ENCODE results near the gene ZNF385A. TPM values are rescaled to one million over a fixed set of nuclear protein-coding genes. Genes with fewer than 3 reads are reported as not detected.

Gene ZNF385A
- total and polyA plus RNA-seq, 2 experiments from 2014 or later = 10.9 to 21.7 TPM

DNA sequence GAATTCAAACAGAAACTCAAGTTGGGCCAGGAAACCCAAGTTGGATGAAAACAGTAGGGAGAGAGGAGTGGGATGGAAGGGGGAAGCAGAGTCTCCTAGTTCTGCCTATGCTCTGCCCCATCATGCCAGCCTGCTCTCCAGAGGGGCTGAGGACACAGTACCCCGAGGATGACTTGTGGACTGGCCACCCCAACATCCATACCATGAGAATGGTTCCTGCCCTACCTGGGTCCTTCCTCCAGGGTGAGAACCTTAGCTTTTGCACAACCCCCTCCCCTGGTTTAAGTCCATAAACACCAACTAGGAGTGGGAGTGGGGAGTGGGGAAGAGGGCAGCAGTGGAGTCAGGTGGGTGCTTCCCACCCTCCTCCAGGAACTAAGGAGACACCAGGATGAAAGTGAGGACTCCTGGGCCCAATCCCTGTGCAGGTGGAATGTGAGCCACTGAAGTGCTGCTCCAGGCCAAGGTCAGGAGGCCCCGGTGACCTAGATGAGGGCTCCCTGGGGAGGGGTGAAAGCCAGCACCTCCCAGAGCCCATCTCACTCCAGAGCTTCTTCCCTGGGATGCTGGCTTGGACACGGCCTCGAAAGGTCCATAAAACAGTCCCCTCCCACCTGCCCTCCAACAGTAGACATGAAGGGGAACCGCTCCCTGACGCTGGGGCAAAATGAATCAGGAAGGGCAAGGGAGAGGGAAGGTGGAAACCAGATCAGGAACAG lies 6.6 kb downstream of the ZNF385A start:
- no peaks in the 10 kb centered on the region for H3K79me2 ChIP-seq (replicated peaks; ENCODE audit: insufficient read depth)

More for the DNA sequence above, 6.6 kb downstream of the ZNF385A start:
- peaks cover 18% of the 10 kb centered on the region for H3K36me3 Mint-ChIP-seq (ENCODE audit: low read depth)
- Histone ChIP-seq H3K9me2 (ENCODE audit: insufficient read depth) (no peaks in the 10 kb centered on the region), H3K27me3 (ENCODE audit: insufficient read depth) (peaks cover 17% of the 10 kb centered on the region; the same call in 1 of the 2 replicates), H3K4me3 (peak overlapping the region; percentile 60; the same call in 1 of the 2 replicates), H3K4me1 (ENCODE audit: insufficient read depth) (peaks cover 11% of the 10 kb centered on the region), H3K27ac (ENCODE audit: low read depth) (no peak overlapping the region), H3F3A (replicated peaks; ENCODE audit: low read depth) (no peaks in the 10 kb centered on the region; the same call in 1 of the 2 replicates), H3K4me2 (peak overlapping the region; percentile 97; the same call in 1 of the 2 replicates), H2AFZ (no peak overlapping the region), H3K36me3 (ENCODE audit: insufficient read depth) (peaks cover 5% of the 10 kb centered on the region; the same call in 1 of the 2 replicates), H4K20me1 (replicated peaks; ENCODE audit: insufficient read depth) (no peaks in the 10 kb centered on the region; the same call in none of the 2 replicates)
- H3K27ac Mint-ChIP-seq = no peak overlapping the region
- TF ChIP-seq CREB1 (CRISPR knock-in tag; IDR thresholded peaks at IDR 0.05; ENCODE audit: low read depth) (no peak), ZNF114 (CRISPR knock-in tag; IDR thresholded peaks at IDR 0.05) (no peak), NANOG (IDR thresholded peaks at IDR 0.05; ENCODE audit: borderline replicate concordance) (no peak), STAT1 (IDR thresholded peaks at IDR 0.05; ENCODE audit: unreplicated experiment) (no peak), JUNB (IDR thresholded peaks at IDR 0.05; ENCODE audit: unreplicated experiment) (no peak), EZH2phosphoT487 (IDR thresholded peaks at IDR 0.05; ENCODE audit: unreplicated experiment) (no peak), EZH2 (IDR thresholded peaks at IDR 0.05; ENCODE audit: low read depth, unreplicated experiment) (no peak), ZNF331 (CRISPR knock-in tag; IDR thresholded peaks at IDR 0.05; ENCODE audit: low read depth) (no peak), POLR2AphosphoS5 (IDR thresholded peaks at IDR 0.05; ENCODE audit: low read depth) (no peak)
- TF ChIP-seq, protein P1, sequence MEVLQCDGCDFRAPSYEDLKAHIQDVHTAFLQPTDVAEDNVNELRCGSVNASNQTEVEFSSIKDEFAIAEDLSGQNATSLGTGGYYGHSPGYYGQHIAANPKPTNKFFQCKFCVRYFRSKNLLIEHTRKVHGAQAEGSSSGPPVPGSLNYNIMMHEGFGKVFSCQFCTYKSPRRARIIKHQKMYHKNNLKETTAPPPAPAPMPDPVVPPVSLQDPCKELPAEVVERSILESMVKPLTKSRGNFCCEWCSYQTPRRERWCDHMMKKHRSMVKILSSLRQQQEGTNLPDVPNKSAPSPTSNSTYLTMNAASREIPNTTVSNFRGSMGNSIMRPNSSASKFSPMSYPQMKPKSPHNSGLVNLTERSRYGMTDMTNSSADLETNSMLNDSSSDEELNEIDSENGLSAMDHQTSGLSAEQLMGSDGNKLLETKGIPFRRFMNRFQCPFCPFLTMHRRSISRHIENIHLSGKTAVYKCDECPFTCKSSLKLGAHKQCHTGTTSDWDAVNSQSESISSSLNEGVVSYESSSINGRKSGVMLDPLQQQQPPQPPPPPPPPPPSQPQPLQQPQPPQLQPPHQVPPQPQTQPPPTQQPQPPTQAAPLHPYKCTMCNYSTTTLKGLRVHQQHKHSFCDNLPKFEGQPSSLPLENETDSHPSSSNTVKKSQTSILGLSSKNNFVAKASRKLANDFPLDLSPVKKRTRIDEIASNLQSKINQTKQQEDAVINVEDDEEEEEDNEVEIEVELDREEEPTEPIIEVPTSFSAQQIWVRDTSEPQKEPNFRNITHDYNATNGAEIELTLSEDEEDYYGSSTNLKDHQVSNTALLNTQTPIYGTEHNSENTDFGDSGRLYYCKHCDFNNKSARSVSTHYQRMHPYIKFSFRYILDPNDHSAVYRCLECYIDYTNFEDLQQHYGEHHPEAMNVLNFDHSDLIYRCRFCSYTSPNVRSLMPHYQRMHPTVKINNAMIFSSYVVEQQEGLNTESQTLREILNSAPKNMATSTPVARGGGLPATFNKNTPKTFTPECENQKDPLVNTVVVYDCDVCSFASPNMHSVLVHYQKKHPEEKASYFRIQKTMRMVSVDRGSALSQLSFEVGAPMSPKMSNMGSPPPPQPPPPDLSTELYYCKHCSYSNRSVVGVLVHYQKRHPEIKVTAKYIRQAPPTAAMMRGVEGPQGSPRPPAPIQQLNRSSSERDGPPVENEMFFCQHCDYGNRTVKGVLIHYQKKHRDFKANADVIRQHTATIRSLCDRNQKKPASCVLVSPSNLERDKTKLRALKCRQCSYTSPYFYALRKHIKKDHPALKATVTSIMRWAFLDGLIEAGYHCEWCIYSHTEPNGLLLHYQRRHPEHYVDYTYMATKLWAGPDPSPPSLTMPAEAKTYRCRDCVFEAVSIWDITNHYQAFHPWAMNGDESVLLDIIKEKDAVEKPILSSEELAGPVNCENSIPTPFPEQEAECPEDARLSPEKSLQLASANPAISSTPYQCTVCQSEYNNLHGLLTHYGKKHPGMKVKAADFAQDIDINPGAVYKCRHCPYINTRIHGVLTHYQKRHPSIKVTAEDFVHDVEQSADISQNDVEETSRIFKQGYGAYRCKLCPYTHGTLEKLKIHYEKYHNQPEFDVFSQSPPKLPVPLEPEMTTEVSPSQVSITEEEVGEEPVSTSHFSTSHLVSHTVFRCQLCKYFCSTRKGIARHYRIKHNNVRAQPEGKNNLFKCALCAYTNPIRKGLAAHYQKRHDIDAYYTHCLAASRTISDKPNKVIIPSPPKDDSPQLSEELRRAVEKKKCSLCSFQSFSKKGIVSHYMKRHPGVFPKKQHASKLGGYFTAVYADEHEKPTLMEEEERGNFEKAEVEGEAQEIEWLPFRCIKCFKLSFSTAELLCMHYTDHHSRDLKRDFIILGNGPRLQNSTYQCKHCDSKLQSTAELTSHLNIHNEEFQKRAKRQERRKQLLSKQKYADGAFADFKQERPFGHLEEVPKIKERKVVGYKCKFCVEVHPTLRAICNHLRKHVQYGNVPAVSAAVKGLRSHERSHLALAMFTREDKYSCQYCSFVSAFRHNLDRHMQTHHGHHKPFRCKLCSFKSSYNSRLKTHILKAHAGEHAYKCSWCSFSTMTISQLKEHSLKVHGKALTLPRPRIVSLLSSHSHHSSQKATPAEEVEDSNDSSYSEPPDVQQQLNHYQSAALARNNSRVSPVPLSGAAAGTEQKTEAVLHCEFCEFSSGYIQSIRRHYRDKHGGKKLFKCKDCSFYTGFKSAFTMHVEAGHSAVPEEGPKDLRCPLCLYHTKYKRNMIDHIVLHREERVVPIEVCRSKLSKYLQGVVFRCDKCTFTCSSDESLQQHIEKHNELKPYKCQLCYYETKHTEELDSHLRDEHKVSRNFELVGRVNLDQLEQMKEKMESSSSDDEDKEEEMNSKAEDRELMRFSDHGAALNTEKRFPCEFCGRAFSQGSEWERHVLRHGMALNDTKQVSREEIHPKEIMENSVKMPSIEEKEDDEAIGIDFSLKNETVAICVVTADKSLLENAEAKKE (CRISPR knock-in tag; IDR thresholded peaks at IDR 0.05) = no peak
- TF ChIP-seq, protein P2, sequence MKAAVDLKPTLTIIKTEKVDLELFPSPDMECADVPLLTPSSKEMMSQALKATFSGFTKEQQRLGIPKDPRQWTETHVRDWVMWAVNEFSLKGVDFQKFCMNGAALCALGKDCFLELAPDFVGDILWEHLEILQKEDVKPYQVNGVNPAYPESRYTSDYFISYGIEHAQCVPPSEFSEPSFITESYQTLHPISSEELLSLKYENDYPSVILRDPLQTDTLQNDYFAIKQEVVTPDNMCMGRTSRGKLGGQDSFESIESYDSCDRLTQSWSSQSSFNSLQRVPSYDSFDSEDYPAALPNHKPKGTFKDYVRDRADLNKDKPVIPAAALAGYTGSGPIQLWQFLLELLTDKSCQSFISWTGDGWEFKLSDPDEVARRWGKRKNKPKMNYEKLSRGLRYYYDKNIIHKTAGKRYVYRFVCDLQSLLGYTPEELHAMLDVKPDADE (IDR thresholded peaks at IDR 0.05) = no peak
- TF ChIP-seq, protein P3, sequence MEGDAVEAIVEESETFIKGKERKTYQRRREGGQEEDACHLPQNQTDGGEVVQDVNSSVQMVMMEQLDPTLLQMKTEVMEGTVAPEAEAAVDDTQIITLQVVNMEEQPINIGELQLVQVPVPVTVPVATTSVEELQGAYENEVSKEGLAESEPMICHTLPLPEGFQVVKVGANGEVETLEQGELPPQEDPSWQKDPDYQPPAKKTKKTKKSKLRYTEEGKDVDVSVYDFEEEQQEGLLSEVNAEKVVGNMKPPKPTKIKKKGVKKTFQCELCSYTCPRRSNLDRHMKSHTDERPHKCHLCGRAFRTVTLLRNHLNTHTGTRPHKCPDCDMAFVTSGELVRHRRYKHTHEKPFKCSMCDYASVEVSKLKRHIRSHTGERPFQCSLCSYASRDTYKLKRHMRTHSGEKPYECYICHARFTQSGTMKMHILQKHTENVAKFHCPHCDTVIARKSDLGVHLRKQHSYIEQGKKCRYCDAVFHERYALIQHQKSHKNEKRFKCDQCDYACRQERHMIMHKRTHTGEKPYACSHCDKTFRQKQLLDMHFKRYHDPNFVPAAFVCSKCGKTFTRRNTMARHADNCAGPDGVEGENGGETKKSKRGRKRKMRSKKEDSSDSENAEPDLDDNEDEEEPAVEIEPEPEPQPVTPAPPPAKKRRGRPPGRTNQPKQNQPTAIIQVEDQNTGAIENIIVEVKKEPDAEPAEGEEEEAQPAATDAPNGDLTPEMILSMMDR (conservative IDR thresholded peaks at IDR 0.05; ENCODE audit: low read depth in 2 of 2) = no peak
- H3K27me3 Mint-ChIP-seq (ENCODE audit: insufficient read depth, low read depth, poor library complexity) = peaks cover 22% of the 10 kb centered on the region
- peak overlapping the region; percentile 82 for H3K4me3 Mint-ChIP-seq
- DNase-seq (ENCODE audit: low spot score) (no peak), ATAC-seq (no peak)
- peaks cover 22% of the 10 kb centered on the region for H3K4me1 Mint-ChIP-seq
- no peaks in the 10 kb centered on the region for H3K9me3 Mint-ChIP-seq
